Measurements from ENCODE around the gene PF4V1. TPM values are rescaled to one million over a fixed set of nuclear protein-coding genes. Genes with fewer than 3 reads are reported as not detected.

Gene PF4V1
- total RNA-seq, 1 donor from 2014 or later: not detected

- H3K4me1 ChIP-seq: peaks cover 16% of the 10 kb centered on the region
- H3K9me3 ChIP-seq: no peaks in the 10 kb centered on the region
- intact Hi-C loops (cut with DNase I): no loop called here
- TF ChIP-seq POLR2AphosphoS5 (IDR thresholded peaks at IDR 0.05; ENCODE audit: insufficient read depth in 1 of 2, low read depth in 1 of 2) (no peak), CTCF (IDR thresholded peaks at IDR 0.05) (no peak), POLR2A (IDR thresholded peaks at IDR 0.05) (no peak)
- H3K27me3 ChIP-seq: no peaks in the 10 kb centered on the region
- no peak for DNase-seq (ENCODE audit: extremely low spot score in 2 of 2)
- no peaks in the 10 kb centered on the region for H3K36me3 ChIP-seq
- H3K27ac ChIP-seq: no peak overlapping the region
- H3K4me3 ChIP-seq: no peak overlapping the region
Measured at GRCh38 chr4:73856518-73856917, 3.4 kb downstream of the PF4V1 start.

- peak overlapping the region; percentile 19 for H3K27ac ChIP-seq
- intact Hi-C loops (cut with DNase I): no loop called here
- no peak overlapping the region for H3K4me3 ChIP-seq
- no peak for TF ChIP-seq CTCF (IDR thresholded peaks at IDR 0.05)
- no peak for TF ChIP-seq POLR2AphosphoS5 (IDR thresholded peaks at IDR 0.05; ENCODE audit: insufficient read depth in 1 of 2, low read depth in 1 of 2)
- no peak for TF ChIP-seq POLR2A (IDR thresholded peaks at IDR 0.05)
- DNase-seq (ENCODE audit: extremely low spot score in 2 of 2): no peak
- peaks cover 6% of the 10 kb centered on the region for H3K4me1 ChIP-seq
- no peaks in the 10 kb centered on the region for H3K9me3 ChIP-seq
- H3K36me3 ChIP-seq: no peaks in the 10 kb centered on the region
- no peaks in the 10 kb centered on the region for H3K27me3 ChIP-seq
Measured at GRCh38 chr4:73859614-73860088, 6.6 kb downstream of the PF4V1 start.

DNA sequence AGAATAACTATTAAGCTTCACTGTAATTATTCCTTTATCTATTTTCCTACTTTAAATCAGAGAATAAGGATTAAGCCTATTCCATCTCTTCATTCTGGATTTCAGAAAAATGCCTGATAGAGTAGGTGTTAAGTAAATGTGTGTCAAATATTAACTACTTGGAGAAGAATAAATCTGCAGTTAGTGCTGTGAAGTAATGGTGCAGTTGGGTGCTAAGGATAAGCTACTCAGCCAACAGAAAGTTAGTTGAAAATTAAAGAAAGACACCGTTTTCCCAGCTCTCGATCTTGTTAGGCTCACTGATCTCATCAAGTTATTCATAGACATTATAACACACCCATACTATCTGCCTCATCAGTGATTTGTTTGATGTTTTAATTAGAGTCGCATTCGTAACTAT is 7.1 kb downstream of the PF4V1 start:
- Histone ChIP-seq H3K27me3 (no peaks in the 10 kb centered on the region), H3K4me3 (no peak overlapping the region), H3K4me1 (peaks cover 6% of the 10 kb centered on the region), H3K27ac (peak overlapping the region; percentile 19), H3K9me3 (no peaks in the 10 kb centered on the region), H3K36me3 (no peaks in the 10 kb centered on the region)
- no peak for TF ChIP-seq POLR2A (IDR thresholded peaks at IDR 0.05)
- TF ChIP-seq POLR2AphosphoS5 (IDR thresholded peaks at IDR 0.05; ENCODE audit: insufficient read depth in 1 of 2, low read depth in 1 of 2): no peak
- no peak for TF ChIP-seq CTCF (IDR thresholded peaks at IDR 0.05)
- intact Hi-C loops (cut with DNase I): no loop called here
- DNase-seq (ENCODE audit: extremely low spot score in 2 of 2): no peak

DNA sequence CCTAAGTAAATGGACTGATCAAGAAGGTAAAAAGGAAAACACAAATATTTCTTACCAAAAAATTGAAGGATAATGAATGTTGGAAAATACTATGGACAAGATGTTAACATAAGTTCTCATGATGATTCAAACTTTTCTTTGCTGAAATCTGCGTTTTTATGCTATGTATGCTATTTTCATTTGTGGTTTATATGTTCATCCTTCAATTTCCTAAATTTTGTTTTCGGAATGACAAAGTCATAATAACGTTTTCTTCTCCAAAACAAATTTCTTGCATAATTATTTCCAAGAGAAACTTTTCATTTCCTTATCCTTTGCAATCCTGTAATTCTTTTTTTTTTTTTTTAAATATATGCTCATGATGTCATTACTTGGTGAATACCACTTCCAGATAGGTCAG is 7.8 kb downstream of the PF4V1 start:
- H3K36me3 ChIP-seq: no peaks in the 10 kb centered on the region
- intact Hi-C loops (cut with DNase I): no loop called here
- TF ChIP-seq CTCF (IDR thresholded peaks at IDR 0.05) (no peak), POLR2A (IDR thresholded peaks at IDR 0.05) (no peak), POLR2AphosphoS5 (IDR thresholded peaks at IDR 0.05; ENCODE audit: insufficient read depth in 1 of 2, low read depth in 1 of 2) (no peak)
- H3K27ac ChIP-seq: no peak overlapping the region
- DNase-seq (ENCODE audit: extremely low spot score in 2 of 2): no peak
- no peaks in the 10 kb centered on the region for H3K9me3 ChIP-seq
- H3K4me1 ChIP-seq: peaks cover 6% of the 10 kb centered on the region
- no peak overlapping the region for H3K4me3 ChIP-seq
- no peaks in the 10 kb centered on the region for H3K27me3 ChIP-seq

DNA sequence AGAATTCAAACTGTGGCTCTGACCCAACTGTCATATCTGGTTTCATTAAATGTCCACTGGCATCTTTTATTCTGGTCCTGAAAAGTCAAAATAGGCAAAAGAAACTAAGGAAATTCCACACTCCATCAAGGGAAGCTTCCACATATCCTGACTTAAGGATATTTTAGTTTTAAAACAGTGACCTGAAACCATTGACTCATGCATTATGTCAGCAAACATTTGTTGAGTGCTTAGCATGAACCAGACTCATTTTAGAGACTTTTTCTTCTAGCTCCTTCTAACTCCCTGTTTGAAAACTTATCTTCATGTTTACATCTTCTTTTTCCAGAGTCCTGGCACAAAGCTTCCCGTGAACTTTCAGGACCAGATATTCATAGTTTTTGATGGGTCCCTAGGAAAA is 9.2 kb downstream of the PF4V1 start:
- Histone ChIP-seq H3K4me1 (peaks cover 6% of the 10 kb centered on the region), H3K36me3 (no peaks in the 10 kb centered on the region), H3K9me3 (no peaks in the 10 kb centered on the region), H3K4me3 (no peak overlapping the region), H3K27ac (no peak overlapping the region), H3K27me3 (no peaks in the 10 kb centered on the region)
- intact Hi-C loops (cut with DNase I): no loop called here
- DNase-seq (ENCODE audit: extremely low spot score in 2 of 2): no peak
- TF ChIP-seq POLR2AphosphoS5 (IDR thresholded peaks at IDR 0.05; ENCODE audit: insufficient read depth in 1 of 2, low read depth in 1 of 2) (no peak), POLR2A (IDR thresholded peaks at IDR 0.05) (no peak), CTCF (IDR thresholded peaks at IDR 0.05) (no peak)

All from vagina (tissue), 2 donors.